Right lobe of liver (tissue), 6 donors: ENCODE data around the gene ASAP3. TPM values are rescaled to one million over a fixed set of nuclear protein-coding genes. Genes with fewer than 3 reads are reported as not detected.

ENCODE experiments used
- ATAC-seq, 4 donors: fragments of 200-7000 bp; cut with Tn5 transposase; one replicate each; pipeline ENCODE4 v1.9.1; 2020; ENCODE audit warnings: mild to moderate bottlenecking in 4 of 4, moderate library complexity in 4 of 4
- DNase-seq, 3 donors: peaks; one replicate each; pipeline ENCODE4 v3.0.0-alpha.2; 2020
- H3K27ac ChIP-seq, 3 donors: fragments of 200-600 bp; one replicate each; pipeline ENCODE4 v1.8.0; 2022
- H3K27me3 ChIP-seq, 2 donors: fragments of 200-600 bp; one replicate each; pipeline ENCODE4 v1.8.0; 2022
- H3K36me3 ChIP-seq, 4 donors: fragments of 200-600 bp; sonication (generic) in 1 of 4; one replicate each; pipeline versions ENCODE4 v1.5.1 to v1.8.0; 2017 to 2022; ENCODE audit warnings: control low read depth in 1 of 4
- H3K4me1 ChIP-seq, 4 donors: fragments of 200-600 bp; sonication (generic) in 1 of 4; one replicate each; pipeline versions ENCODE4 v1.5.1 to v1.8.0; 2017 to 2022; ENCODE audit warnings: control low read depth in 1 of 4
- H3K4me3 ChIP-seq, 3 donors: fragments of 200-600 bp; one replicate each; pipeline ENCODE4 v1.8.0; 2022
- H3K9me3 ChIP-seq, 4 donors: fragments of 200-600 bp; sonication (generic) in 1 of 4; one replicate each; pipeline versions ENCODE4 v1.5.1 to v1.8.0; 2017 to 2022; ENCODE audit warnings: control low read depth in 1 of 4
- POLR2A ChIP-seq: fragments of 450-650 bp; IDR thresholded peaks from one replicate; pipeline ENCODE4 v1.6.1; 2017; ENCODE audit warnings: antibody characterized with exemption, mild to moderate bottlenecking
- WGBS: methylation state at CpG from one replicate; pipeline ENCODE4 v1.1.6; 2018; ENCODE audit warnings: low coverage, low lambda C conversion rate; ENCODE audit not compliant: insufficient coverage; ENCODE audit errors: missing lambda C conversion rate; 5-methylcytosine and 5-hydroxymethylcytosine counted together
- intact Hi-C, 2 donors: fragments of 100-400 bp; cut with DNase I; formaldehyde crosslinking; loops; one replicate each; pipeline versions ENCODE4 v1.11.2 to v1.14.1; 2022
- total RNA-seq, 6 experiments: library from RNA; depleted of rRNA in 2 of 6; stranded (reverse); fragments of >200 nt in 2 of 6; fragmentation: NEBNext Ultra II Directional in 3 of 6; extraction: Animal tissue kit (Norgen Biotek cat#: 25700) in 3 of 6; gene quantifications; one replicate each; pipeline versions ENCODE4 v1.1.0 to v1.2.4, GENCODE V29; 2016 to 2023
- TF ChIP-seq, protein P1 (sequence below), 4 donors: fragments of 200-600 bp in 3 of 4; fragments of 450-650 bp in 1 of 4; IDR thresholded peaks; one replicate each; pipeline versions ENCODE4 v1.5.1 to v1.8.0; 2016 to 2022; ENCODE audit warnings: antibody characterized with exemption in 4 of 4, mild to moderate bottlenecking in 2 of 4
- donor health status: DM: no; HTN: yes; CAD: no.
- donor health status: DM: no; HTN: no; CAD: no.
- donor health status: DM: no; HTN: no; CAD: no.
- donor health status: DM: no; HTN: yes; CAD: no.
- donor health status: DM: no; HTN: yes; CAD: no.

Gene ASAP3
- total RNA-seq, 6 experiments from 2014 or later, result 12.3 to 22.1 (median 16.6) TPM

DNA sequence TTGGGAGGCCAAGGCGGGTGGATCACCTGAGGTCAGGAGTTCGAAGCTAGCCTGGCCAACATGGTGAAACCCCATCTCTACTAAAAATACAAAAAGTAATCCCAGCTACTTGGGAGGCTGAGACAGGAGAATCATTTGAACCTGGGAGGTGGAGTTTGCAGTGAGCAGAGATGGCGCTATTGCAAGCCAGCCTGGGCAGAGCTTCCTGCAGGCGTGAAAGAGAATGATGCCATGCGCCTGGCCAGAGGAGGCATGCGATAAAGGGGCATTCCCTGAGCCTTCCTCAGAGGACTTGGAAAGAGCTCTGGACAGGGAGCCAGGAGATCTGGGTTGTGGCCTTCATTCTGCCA is 43.9 kb upstream of the ASAP3 start:
- H3K4me3 ChIP-seq, result no peak overlapping the region
- ATAC-seq, result no peak
- TF ChIP-seq, protein P1, sequence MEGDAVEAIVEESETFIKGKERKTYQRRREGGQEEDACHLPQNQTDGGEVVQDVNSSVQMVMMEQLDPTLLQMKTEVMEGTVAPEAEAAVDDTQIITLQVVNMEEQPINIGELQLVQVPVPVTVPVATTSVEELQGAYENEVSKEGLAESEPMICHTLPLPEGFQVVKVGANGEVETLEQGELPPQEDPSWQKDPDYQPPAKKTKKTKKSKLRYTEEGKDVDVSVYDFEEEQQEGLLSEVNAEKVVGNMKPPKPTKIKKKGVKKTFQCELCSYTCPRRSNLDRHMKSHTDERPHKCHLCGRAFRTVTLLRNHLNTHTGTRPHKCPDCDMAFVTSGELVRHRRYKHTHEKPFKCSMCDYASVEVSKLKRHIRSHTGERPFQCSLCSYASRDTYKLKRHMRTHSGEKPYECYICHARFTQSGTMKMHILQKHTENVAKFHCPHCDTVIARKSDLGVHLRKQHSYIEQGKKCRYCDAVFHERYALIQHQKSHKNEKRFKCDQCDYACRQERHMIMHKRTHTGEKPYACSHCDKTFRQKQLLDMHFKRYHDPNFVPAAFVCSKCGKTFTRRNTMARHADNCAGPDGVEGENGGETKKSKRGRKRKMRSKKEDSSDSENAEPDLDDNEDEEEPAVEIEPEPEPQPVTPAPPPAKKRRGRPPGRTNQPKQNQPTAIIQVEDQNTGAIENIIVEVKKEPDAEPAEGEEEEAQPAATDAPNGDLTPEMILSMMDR (IDR thresholded peaks at IDR 0.05), result no peak
- no peak for TF ChIP-seq POLR2A
- H3K27ac ChIP-seq, result no peak overlapping the region
- H3K36me3 ChIP-seq, result no peaks in the 10 kb centered on the region
- DNase-seq, result no peak
- no peaks in the 10 kb centered on the region for H3K9me3 ChIP-seq
- intact Hi-C loops, result no loop called here
- 54% methylated on average over 4 of the region's 6 CpGs for WGBS
- H3K4me1 ChIP-seq, result peaks cover 0 to 18% (median 6%) of the 10 kb centered on the region in 4 donors
- no peaks in the 10 kb centered on the region for H3K27me3 ChIP-seq

DNA sequence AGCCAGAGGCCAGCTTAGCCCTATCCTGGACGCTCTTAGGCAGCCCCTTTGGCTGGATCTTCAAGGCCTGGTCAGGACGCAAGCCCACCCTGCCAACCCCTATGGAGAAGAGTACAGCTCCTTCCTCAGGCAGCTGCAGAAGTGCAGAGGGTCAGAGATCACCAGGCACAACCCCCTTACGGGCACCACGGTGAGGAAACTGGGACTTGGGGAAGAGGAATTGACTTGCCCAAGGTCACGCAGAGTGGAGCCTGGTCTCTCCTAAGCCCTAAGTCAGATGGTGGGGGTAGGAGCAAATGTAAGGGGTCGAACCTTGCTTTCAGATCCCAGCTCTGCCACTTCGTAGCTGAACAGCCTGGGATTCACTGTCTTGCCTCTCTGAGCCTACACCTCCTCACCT is 43.4 kb upstream of the ASAP3 start:
- H3K4me1 ChIP-seq, result peaks cover 0 to 18% (median 6%) of the 10 kb centered on the region in 4 donors
- 100% methylated on average over 1 of the region's 7 CpGs for WGBS
- no peaks in the 10 kb centered on the region for H3K36me3 ChIP-seq
- intact Hi-C loops, result no loop called here
- ATAC-seq (no peak), DNase-seq (no peak)
- H3K27me3 ChIP-seq, result no peaks in the 10 kb centered on the region
- H3K9me3 ChIP-seq, result no peaks in the 10 kb centered on the region
- no peak overlapping the region for H3K27ac ChIP-seq
- TF ChIP-seq, protein P1 (IDR thresholded peaks at IDR 0.05), result no peak
- no peak for TF ChIP-seq POLR2A
- H3K4me3 ChIP-seq, result no peak overlapping the region

DNA sequence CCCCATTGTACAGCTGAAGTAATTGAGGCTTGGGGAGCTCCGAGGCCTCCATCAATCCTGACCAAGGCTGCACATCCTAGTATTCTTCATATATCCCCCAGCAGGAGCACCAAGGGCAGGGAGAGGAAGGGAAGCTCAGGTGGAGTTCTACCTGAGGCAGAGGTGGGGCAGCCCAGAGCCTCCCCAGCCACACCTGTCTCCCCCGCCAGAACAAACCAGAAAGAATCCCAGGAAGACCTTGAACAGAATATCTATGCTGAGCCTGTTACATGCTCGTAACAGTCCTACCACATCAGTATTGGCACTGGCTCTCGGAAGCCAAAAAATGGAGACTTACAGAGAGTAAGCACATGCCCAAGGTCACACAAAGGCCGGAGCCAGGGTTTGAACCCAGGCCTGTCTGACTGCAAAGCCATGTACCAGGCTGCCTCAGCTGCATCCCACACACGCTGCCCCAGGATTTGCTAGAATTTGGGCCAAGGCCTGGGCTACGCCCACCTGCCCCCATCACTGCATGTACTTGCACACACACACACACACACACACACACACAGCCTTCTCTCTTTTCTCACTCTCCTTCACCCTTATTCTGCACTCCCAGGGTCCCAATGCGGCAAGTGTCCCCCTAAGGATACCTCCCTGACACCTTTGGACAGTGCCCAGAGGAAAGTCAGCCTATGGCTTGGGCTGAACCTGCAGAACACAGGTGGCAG is 42.5 kb upstream of the ASAP3 start:
- H3K4me3 ChIP-seq, result no peak overlapping the region
- H3K4me1 ChIP-seq, result peaks cover 0 to 11% (median 5%) of the 10 kb centered on the region in 4 donors
- no peak overlapping the region for H3K27ac ChIP-seq
- DNase-seq (no peak), ATAC-seq (no peak)
- no peaks in the 10 kb centered on the region for H3K9me3 ChIP-seq
- H3K36me3 ChIP-seq, result no peaks in the 10 kb centered on the region
- no peaks in the 10 kb centered on the region for H3K27me3 ChIP-seq
- TF ChIP-seq, protein P1 (IDR thresholded peaks at IDR 0.05), result no peak
- TF ChIP-seq POLR2A, result no peak
- WGBS, result 90% methylated on average over 2 of the region's 8 CpGs
- intact Hi-C loops, result no loop called here

DNA sequence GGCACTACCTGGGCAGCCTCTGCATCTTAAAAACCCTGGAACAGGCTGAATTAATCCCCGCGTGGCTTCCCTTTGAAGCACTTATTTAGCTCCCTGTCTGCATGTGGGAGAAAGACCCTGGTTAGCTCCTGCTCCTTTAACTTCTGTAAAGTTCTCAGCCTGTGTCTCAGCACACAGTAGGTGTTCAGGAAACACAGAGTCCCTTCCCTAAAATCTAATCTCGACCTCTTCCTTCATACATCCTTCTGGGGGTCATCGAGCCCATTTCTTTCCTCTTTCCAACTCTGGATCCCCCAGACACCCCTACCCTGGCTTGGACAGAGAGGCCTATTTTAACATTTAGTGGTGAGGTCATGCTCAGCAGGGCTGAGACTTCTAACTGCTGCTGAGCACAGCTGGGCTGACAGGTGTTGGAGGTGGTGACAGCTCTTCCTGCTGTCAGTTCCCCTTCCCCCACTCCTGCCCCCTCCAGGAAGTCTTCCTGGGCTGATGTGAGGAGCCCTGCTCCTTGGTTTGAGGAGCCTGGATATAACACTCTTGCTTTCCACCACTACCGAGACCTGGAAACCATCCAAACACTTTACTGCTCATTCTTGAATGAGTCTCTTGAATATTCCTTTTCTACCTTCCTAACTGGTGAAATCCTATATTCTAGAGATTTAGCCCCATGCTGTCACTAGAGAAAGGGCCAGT is 41.7 kb upstream of the ASAP3 start:
- H3K4me1 ChIP-seq, result peaks cover 0 to 5% (median 3%) of the 10 kb centered on the region in 4 donors
- no peak overlapping the region for H3K4me3 ChIP-seq
- no peaks in the 10 kb centered on the region for H3K27me3 ChIP-seq
- no peak for TF ChIP-seq POLR2A
- TF ChIP-seq, protein P1 (IDR thresholded peaks at IDR 0.05), result no peak
- H3K9me3 ChIP-seq, result no peaks in the 10 kb centered on the region
- ATAC-seq (no peak), DNase-seq (no peak)
- no peak overlapping the region for H3K27ac ChIP-seq
- intact Hi-C loops, result no loop called here
- WGBS, result 53% methylated on average over 5 of the region's 5 CpGs
- no peaks in the 10 kb centered on the region for H3K36me3 ChIP-seq
